MM.1S (cell line): ENCODE data around the gene POFUT2.

Experiments
- EZH2 ChIP-seq: fragments of 300-600 bp; sonication (generic); optimal IDR thresholded peaks from 2 replicates; pipeline ENCODE3; 2017; ENCODE audit warnings: low read depth, mild to moderate bottlenecking, antibody characterized with exemption, low read length, mixed read lengths
- EZH2phosphoT487 ChIP-seq: fragments of 300-600 bp; sonication (generic); IDR thresholded peaks from 2 replicates; pipeline ENCODE4 v1.6.1; 2018; ENCODE audit warnings: antibody characterized with exemption, low read length
- TF ChIP-seq, protein P1 (sequence below): fragments of 300-600 bp; sonication (generic); IDR thresholded peaks from 2 replicates; pipeline ENCODE4 v1.5.1; 2016; ENCODE audit warnings: antibody characterized with exemption, low read length, mixed read lengths

DNA sequence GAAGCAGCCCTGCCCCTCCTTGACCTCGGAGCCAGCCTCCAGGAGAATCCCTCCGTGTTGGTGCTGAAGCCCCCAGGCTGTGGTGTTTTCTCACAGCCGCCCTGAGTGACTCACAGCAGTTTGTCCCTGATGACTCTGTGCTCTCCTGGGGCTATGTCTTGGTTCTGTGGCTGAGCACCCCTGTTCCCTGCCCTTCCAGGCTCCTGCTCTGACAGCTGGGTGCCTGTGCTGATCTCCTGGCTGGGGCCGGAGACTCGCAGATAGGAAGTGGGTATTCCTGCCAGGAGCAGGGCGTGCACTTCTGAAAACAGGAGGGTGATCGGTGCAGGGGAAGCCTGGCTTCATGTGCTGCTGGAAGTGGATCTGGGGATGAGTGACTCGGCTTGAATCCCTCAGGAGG, 34.5 kb downstream of the POFUT2 start:
- no peak for TF ChIP-seq EZH2phosphoT487
- TF ChIP-seq, protein P1, sequence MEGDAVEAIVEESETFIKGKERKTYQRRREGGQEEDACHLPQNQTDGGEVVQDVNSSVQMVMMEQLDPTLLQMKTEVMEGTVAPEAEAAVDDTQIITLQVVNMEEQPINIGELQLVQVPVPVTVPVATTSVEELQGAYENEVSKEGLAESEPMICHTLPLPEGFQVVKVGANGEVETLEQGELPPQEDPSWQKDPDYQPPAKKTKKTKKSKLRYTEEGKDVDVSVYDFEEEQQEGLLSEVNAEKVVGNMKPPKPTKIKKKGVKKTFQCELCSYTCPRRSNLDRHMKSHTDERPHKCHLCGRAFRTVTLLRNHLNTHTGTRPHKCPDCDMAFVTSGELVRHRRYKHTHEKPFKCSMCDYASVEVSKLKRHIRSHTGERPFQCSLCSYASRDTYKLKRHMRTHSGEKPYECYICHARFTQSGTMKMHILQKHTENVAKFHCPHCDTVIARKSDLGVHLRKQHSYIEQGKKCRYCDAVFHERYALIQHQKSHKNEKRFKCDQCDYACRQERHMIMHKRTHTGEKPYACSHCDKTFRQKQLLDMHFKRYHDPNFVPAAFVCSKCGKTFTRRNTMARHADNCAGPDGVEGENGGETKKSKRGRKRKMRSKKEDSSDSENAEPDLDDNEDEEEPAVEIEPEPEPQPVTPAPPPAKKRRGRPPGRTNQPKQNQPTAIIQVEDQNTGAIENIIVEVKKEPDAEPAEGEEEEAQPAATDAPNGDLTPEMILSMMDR: no peak
- no peak for TF ChIP-seq EZH2
